ENCODE data around the gene VMP1.

Gene VMP1

GRCh38 chr17:59707149-59707970 is at the start of gene VMP1, which contains the start of gene PTRH2:
VMP1 (plus strand) TSS chr17:59707654; CDS start chr17:59731447, 23,793 bp downstream.
PTRH2 (minus strand) TSS chr17:59707430; CDS start chr17:59697978, 9,452 bp downstream.
- H3K4me3 ChIP-seq (ENCODE audit: low read length), result peak within 1 kb of the TSS; percentile 98
- DNase-seq (ENCODE audit: low read depth), result peak; percentile 99
- no peak for TF ChIP-seq CTCF (conservative IDR thresholded peaks at IDR 0.05; ENCODE audit: low read depth, low read length)

GRCh38 chr17:59666235-59666634 is 41.2 kb upstream of the VMP1 start:
- no peak overlapping the region for H3K4me3 ChIP-seq (ENCODE audit: low read length)
- no peak for TF ChIP-seq CTCF (conservative IDR thresholded peaks at IDR 0.05; ENCODE audit: low read depth, low read length)
- no peak for DNase-seq (ENCODE audit: low read depth)

GRCh38 chr17:59668816-59669215 is 38.6 kb upstream of the VMP1 start:
- DNase-seq (ENCODE audit: low read depth), result peak; percentile 28
- H3K4me3 ChIP-seq (ENCODE audit: low read length), result no peak overlapping the region
- TF ChIP-seq CTCF (conservative IDR thresholded peaks at IDR 0.05; ENCODE audit: low read depth, low read length), result no peak

- TF ChIP-seq CTCF (conservative IDR thresholded peaks at IDR 0.05; ENCODE audit: low read depth, low read length), result no peak
- no peak for DNase-seq (ENCODE audit: low read depth)
- H3K4me3 ChIP-seq (ENCODE audit: low read length), result no peak overlapping the region
Measured at GRCh38 chr17:59669411-59669810, 38.0 kb upstream of the VMP1 start.

GRCh38 chr17:59669944-59670343 is 37.5 kb upstream of the VMP1 start:
- no peak for DNase-seq (ENCODE audit: low read depth)
- no peak overlapping the region for H3K4me3 ChIP-seq (ENCODE audit: low read length)
- no peak for TF ChIP-seq CTCF (conservative IDR thresholded peaks at IDR 0.05; ENCODE audit: low read depth, low read length)

- DNase-seq (ENCODE audit: low read depth), result no peak
- no peak for TF ChIP-seq CTCF (conservative IDR thresholded peaks at IDR 0.05; ENCODE audit: low read depth, low read length)
- H3K4me3 ChIP-seq (ENCODE audit: low read length), result no peak overlapping the region
Measured at GRCh38 chr17:59671386-59671785, 36.1 kb upstream of the VMP1 start.

- H3K4me3 ChIP-seq (ENCODE audit: low read length), result no peak overlapping the region
- no peak for DNase-seq (ENCODE audit: low read depth)
- no peak for TF ChIP-seq CTCF (conservative IDR thresholded peaks at IDR 0.05; ENCODE audit: low read depth, low read length)
Measured at GRCh38 chr17:59675231-59675630, 32.2 kb upstream of the VMP1 start.
